Lower leg skin (tissue), 3 donors: ENCODE data around the gene TAOK2.

Source experiments
- CTCF ChIP-seq, 3 donors: fragments of 450-650 bp; IDR thresholded peaks; one replicate each; pipeline ENCODE4 v1.5.1; 2016; ENCODE audit warnings: antibody characterized with exemption in 3 of 3, mild to moderate bottlenecking in 3 of 3, moderate library complexity in 2 of 3
- POLR2A ChIP-seq, 2 donors: fragments of 450-650 bp; IDR thresholded peaks; one replicate each; pipeline ENCODE4 v1.6.1; 2016 to 2017; ENCODE audit warnings: antibody characterized with exemption in 2 of 2, mild to moderate bottlenecking in 1 of 2, moderate library complexity in 1 of 2

GRCh38 chr16:29996766-29997250 is 23.1 kb downstream of the TAOK2 start:
- TF ChIP-seq POLR2A (IDR thresholded peaks at IDR 0.05) (no peak), CTCF (IDR thresholded peaks at IDR 0.05) (no peak)
